DMS53 treated with DMSO at 0.1 percent for 48 hours (cell line): Measurements from ENCODE around the gene PHOX2A.

ENCODE experiments used
- DNase-seq: peaks from one replicate; lab custom pipeline; 2025; ENCODE audit not compliant: unreplicated experiment; lab: John Stamatoyannopoulos, UW

Gene PHOX2A

GRCh38 chr11:72235351-72236057 is 8.5 kb downstream of the PHOX2A start:
- no peak for DNase-seq

- no peak for DNase-seq
Measured at GRCh38 chr11:72234920-72235319, 9.1 kb downstream of the PHOX2A start.

GRCh38 chr11:72234514-72234830 is 9.5 kb downstream of the PHOX2A start:
- DNase-seq: no peak

GRCh38 chr11:72233773-72234513 is 10.0 kb downstream of the PHOX2A start:
- DNase-seq: no peak

GRCh38 chr11:72233056-72233772 is 10.8 kb downstream of the PHOX2A start:
- DNase-seq: no peak

GRCh38 chr11:72232260-72233055 is 11.5 kb downstream of the PHOX2A start:
- DNase-seq: no peak

- no peak for DNase-seq
Measured at GRCh38 chr11:72231396-72232259, 12.3 kb downstream of the PHOX2A start.

GRCh38 chr11:72230764-72231365 is 13.1 kb downstream of the PHOX2A start:
- no peak for DNase-seq

GRCh38 chr11:72229925-72230763 is 13.8 kb downstream of the PHOX2A start:
- DNase-seq: no peak

GRCh38 chr11:72229336-72229924 is 14.5 kb downstream of the PHOX2A start:
- no peak for DNase-seq

GRCh38 chr11:72228844-72229231 is 15.1 kb downstream of the PHOX2A start:
- no peak for DNase-seq

- DNase-seq: no peak
Measured at GRCh38 chr11:72228229-72228843, 15.6 kb downstream of the PHOX2A start.

- peak; percentile 89 for DNase-seq
Measured at GRCh38 chr11:72227316-72228228, 16.4 kb downstream of the PHOX2A start.

GRCh38 chr11:72226701-72227100 is 17.3 kb downstream of the PHOX2A start:
- no peak for DNase-seq

GRCh38 chr11:72225411-72225951 is 18.5 kb downstream of the PHOX2A start:
- peak; percentile 32 for DNase-seq

- peak; percentile 30 for DNase-seq
Measured at GRCh38 chr11:72224564-72225410, 19.2 kb downstream of the PHOX2A start, which contains the start of gene INPPL1. Gene INPPL1, plus strand, starts transcription at chr11:72224767. Its CDS starts 218 bp downstream, at chr11:72224985.
